ENCODE data around the gene DAZAP1.

DAZAP1 gene

DNA sequence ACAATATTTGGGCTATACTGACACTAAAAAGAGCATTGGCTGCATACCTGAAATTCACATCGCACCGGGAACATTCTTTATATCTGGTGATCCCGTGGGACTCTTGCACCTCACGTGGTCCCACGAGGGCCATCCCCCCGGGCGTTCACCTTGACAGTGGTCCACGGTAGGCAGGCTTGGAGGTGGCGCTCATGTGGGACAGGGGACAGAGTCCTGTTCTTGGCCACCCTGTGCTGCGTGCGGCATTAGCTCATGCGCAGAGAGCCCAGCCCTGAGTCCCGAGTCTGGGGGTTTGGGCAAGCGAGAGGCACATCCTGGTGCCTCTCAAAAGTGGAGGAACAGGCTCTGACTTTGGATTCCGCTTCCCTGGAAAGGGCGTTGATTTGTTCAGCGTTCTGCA, 13.5 kb upstream of the DAZAP1 start:
- DNase-seq (ENCODE audit: low read depth), result no peak

DNA sequence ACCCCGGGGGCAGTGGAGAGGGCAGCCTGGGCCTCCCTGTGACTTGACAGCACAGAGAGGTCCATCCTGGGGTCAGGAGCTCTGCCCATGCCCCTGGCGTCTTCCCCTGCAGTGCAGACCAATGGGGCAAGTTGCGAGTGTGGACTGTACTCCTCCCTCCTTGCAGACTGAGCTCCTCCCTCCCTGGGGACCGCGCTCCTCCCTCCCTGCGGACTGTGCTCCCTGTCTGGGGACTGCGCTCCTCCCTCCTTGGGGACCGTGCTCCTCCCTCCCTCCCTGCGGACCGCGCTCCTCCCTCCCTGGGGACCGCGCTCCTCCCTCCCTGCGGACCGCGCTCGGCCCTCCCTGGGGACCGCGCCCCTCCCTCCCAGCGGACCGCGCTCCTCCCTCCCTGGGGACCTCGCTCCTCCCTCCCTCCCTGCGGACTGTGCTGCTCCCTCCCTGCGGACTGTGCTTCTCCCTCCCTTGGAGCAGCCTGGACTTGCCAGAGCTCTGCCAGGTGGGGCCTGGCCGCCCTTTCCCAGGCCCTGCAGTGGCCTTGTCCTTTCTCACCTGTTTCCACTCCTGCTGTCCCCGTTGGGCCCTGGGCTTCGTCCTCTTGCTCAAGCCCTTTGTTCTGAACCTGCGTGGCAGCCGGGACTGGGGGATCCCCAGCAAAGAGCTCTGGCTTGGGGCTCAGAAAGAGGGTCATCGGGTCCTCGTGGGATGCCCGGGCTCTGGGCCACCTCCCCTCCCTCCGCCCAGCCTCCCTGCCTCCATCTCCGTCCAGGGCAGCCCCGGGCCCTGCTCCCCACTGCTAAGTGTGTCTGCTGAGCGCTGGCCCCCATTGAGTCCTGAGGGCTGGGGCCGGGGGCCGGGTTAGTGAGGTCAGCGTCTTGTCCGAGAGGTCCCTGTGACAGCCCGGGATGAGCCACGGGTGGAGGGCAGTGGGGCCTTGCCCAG, 12.9 kb upstream of the DAZAP1 start:
- no peak for DNase-seq (ENCODE audit: low read depth)

GRCh38 chr19:1395194-1396018, 12.0 kb upstream of the DAZAP1 start:
- no peak for DNase-seq (ENCODE audit: low read depth)

- no peak for DNase-seq (ENCODE audit: low read depth)
These were observed 11.2 kb upstream of the DAZAP1 start for GRCh38 chr19:1396019-1396767.

- DNase-seq (ENCODE audit: low read depth), result no peak
These were observed 10.4 kb upstream of the DAZAP1 start for GRCh38 chr19:1396768-1397679.

DNA sequence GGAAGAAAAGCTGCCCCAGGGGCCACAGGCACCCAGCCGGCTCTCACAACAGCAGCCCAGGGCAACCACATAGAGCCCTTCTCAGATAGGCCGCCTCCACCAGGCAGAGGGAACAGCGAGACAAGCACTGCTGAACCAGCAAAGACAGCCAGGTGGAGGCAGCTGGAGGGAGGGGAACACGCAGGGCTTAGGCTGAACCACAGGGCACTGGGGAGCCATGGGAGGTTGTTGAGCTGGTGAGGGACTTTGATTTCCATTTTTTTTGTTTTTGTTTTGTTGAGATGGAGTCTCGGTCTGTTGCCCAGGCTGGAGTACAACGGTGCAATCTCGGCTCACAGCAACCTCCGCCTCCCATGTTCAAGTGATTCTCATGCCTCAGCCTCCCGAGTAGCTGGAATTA, 9.5 kb upstream of the DAZAP1 start:
- DNase-seq (ENCODE audit: low read depth), result no peak

- no peak for DNase-seq (ENCODE audit: low read depth)
These were observed 8.3 kb upstream of the DAZAP1 start for GRCh38 chr19:1399079-1399478.

GRCh38 chr19:1399745-1400144, 7.6 kb upstream of the DAZAP1 start:
- no peak for DNase-seq (ENCODE audit: low read depth)

GRCh38 chr19:1400281-1401137, 6.9 kb upstream of the DAZAP1 start:
- DNase-seq (ENCODE audit: low read depth), result no peak

DNA sequence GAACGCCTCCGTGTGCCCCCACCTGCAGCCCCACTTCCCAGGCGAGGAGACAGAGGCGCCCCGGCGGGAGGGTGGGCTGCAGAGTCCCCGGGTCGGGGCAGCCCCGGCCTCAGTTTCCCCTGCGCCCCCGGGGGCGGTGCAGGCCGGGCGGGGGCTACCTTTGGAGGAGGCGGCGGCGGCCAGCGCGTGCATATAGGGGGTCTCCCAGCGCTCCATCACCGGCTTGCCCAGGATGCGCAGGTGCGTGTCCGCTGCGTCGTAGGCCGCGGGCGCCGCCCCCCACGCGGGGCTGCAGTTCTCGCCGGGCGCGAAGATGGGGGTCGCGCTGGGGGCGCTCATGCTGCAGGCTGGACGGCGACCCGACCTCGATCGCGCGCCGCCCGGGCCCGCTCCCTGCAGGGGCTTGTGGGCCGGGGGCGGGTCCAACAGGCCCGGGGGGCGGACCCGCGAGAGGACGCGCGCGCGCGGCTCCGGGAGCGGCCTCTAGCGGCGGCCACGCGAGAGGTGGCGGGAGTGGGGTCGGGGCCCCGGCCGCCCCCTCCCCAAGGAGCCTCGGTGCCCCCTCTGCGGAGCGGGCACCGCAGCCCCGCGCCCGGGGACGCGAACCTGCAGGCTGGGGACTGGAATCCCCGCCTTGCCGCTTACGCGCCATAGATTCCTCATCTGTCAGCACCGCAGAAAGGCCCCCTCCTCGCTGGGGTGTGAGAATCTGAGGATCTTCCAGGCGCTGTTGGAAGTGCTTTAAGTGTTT, 6.1 kb upstream of the DAZAP1 start, which contains the start of gene GAMT:
GAMT (minus strand) TSS at position 405 of the 751 bp plus-strand sequence; CDS start at position 339, 66 bp downstream.
- peak; percentile 44 for DNase-seq (ENCODE audit: low read depth)

DNA sequence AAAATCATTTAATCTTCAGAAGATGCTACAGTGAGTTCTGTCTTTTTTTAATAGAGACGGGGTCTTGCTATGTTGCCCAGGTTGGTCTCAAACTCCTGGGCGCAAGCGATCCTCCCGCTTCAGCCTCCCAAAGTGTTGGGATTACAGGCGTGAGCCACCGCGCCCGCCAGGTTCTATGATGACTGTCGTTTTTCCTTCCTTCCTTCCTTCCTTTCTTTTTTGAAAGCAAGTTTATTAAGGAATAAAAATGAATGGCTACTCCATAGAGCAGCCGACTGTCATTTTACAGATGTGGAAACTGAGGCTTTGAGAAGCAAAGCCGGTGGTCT, 5.5 kb upstream of the DAZAP1 start:
- DNase-seq (ENCODE audit: low read depth), result no peak

DNA sequence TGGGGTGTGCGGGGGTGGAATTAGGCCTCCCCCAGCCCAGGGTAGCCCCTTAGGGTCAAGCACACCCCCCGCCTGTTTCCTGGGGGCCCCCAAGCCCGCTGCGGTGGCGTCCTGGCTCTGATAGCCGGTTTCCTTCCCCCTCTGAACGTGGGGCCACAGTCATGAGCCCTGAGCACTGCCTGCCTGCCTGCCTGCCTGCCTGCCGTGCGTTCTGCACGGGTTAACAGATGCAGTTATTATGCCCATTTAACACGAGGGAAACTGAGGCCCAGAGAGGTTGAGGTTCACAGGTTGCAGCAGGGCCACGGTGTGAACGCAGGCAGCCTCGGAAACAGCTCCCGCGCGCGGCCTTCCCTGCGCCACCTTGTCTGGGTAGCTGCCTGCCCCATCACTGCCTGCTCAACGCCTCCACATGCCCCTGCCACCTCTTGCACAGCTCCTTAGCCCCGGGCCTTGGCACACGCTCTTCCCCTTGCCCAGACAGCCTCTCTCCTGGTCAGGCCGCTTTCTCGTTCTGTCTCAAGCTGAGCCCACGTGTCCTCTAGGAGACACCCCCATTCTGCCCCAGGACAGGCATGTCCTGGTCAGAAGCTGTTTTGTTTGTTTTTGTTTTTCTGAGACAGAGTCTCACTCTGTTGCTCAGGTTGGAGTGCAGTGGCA, 4.8 kb upstream of the DAZAP1 start:
- DNase-seq (ENCODE audit: low read depth), result no peak

DNA sequence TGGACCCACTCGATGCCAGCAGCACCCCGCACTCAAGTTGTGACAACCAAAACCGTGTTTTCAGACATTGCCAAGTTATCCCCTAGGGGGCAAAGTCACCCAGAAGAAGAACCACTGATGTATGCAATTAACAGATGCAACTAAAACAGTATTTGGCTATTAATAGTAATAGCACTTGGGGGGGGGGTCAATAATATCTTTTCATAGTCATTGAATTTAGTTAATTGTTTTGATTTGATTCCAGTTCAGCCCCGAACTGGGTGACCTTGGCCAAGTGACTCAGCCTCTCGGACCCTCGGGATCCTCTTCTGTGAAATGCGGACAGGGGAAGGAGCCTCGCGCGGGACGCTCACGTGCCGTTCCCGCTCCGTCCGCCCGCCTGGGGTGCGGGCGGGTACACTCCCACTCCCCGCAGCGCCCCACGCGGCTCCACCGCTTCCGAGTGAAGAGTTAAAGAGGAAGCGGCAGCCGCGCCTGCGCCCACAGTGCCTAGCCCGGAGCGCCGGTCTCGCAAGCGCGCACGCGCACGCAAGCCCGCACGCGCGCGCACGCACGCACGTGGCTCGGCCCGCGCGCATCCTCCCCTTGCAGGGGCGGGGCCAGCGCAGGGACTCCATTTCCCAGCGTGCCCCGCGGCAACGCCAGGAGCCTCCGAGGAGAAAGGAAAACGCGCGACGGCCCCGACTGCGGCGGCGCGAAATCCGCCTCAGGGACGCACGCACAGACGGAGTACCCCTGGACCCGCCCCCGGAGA, 435 bp upstream of the DAZAP1 start:
- DNase-seq (ENCODE audit: low read depth), result peak; percentile 99

DNA sequence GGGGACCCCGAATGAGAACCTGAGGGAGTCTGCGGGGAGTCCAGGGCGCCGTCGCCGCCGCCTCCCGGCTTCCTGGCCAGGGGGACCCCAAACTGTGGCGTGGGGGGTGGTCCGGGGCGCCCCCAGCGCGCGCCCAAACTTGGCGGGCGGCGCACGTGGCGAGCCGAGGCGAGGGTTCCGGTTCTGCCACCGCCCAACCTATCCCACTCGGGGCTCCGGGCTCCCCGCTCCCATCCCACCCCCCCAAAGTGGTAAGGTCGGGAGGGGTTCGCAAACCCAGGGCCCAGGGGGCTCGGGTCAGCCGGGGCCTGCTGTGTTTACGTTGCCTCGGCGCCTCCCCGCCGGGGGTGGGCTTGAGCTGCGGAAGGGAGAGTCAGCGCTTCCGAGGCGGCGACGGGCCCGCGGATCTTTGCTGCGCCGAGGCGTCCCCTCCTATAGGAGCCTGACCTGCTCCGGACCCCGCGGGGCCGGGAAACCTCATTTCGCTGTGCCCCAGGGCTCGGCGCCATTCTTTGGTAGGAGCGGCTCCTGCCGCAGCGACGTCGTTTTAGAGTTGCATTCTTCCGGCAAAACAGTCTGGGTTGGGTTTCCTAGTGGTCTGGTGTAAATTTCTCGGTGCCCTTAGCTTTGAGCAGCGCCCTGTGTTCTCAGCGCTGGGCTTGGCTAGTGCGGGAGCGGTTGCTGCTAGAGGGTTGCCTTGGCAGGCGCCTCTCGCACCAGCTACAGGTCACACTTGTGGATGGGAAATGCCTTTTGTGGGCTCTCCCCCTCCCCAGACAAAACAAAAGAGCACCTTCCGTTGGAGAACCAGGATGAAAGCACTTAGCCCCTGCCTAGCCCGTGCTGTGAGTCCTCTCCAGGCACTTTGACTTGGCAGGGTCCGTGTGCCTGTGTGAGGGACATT, 1.2 kb downstream of the DAZAP1 start:
- peak; percentile 39 for DNase-seq (ENCODE audit: low read depth)

GRCh38 chr19:1409204-1410005, 2.0 kb downstream of the DAZAP1 start:
- no peak for DNase-seq (ENCODE audit: low read depth)

DNA sequence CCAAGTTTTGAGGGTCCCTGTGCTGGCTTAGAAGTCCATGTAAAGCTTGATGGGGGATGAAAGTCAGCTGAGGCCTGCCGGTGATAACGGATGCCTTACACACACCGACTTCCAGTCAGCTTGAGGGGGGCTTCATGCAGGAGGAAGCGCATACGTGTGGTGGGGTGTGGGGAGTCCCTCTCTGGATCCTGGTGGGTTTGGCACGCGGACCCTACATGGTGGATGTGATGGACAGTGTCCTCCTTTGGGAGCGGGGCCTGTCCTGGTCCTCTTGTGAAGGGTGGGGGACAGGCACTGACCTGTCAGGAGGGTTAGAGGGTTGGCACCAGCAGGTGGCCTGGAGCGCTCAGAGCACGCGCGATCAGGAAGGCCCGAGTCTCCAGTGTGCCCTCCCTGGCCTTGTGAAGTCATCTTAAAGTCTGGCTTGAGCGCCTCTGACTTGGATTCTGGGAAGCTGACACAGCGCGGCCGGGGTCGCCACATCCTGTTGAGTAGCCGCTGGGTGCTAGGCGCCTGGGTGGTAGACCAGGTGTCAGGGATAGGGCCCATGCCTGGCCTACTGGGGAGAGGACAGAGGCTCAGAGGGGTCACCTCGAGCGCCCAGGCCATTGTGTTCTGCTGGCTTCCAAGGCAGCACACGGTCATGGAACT, 2.9 kb downstream of the DAZAP1 start:
- DNase-seq (ENCODE audit: low read depth), result no peak

Measured in stimulated activated CD4-positive, alpha-beta T cell treated with anti-CD3 and anti-CD28 coated beads, Interleukin-2, amount 100 ng/mL, for 4 hours (primary cell).